Measurements from ENCODE around the gene POU5F1. TPM values are rescaled to one million over a fixed set of nuclear protein-coding genes. Genes with fewer than 3 reads are reported as not detected.
"Not testable (repeated sequence)": the region's sequence is repeated elsewhere in the genome, so short reads cannot be mapped to it uniquely, and the experiment has no call there.

The POU5F1 gene
- total and polyA plus RNA-seq, 8 donors, result 0.37 to 2.0 (median 1.8) TPM

- TF ChIP-seq, protein P1, sequence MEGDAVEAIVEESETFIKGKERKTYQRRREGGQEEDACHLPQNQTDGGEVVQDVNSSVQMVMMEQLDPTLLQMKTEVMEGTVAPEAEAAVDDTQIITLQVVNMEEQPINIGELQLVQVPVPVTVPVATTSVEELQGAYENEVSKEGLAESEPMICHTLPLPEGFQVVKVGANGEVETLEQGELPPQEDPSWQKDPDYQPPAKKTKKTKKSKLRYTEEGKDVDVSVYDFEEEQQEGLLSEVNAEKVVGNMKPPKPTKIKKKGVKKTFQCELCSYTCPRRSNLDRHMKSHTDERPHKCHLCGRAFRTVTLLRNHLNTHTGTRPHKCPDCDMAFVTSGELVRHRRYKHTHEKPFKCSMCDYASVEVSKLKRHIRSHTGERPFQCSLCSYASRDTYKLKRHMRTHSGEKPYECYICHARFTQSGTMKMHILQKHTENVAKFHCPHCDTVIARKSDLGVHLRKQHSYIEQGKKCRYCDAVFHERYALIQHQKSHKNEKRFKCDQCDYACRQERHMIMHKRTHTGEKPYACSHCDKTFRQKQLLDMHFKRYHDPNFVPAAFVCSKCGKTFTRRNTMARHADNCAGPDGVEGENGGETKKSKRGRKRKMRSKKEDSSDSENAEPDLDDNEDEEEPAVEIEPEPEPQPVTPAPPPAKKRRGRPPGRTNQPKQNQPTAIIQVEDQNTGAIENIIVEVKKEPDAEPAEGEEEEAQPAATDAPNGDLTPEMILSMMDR (IDR thresholded peaks at IDR 0.05), result no peak
- Histone ChIP-seq H3K4me1 (peaks cover 0 to 41% of the 10 kb centered on the region in 2 donors), H3K36me3 (no peaks in the 10 kb centered on the region), H3K27ac (peak overlapping the region in 1 of 2 donors; percentile 5), H3K9me3 (no peaks in the 10 kb centered on the region), H3K4me3 (no peak overlapping the region), H3K27me3 (no peaks in the 10 kb centered on the region)
- ATAC-seq (no peak), DNase-seq (peak in 1 of 4 donors; percentile 53)
- intact Hi-C loops (cut with DNase I), result loop anchor here in 1 of 2 donors (10.0 kb wide), 1 partner anchor 59 kb away; the partner anchor contains the start of gene PSORS1C2
Measured at GRCh38 chr6:31194061-31194834, 23.8 kb upstream of the POU5F1 start.

DNA sequence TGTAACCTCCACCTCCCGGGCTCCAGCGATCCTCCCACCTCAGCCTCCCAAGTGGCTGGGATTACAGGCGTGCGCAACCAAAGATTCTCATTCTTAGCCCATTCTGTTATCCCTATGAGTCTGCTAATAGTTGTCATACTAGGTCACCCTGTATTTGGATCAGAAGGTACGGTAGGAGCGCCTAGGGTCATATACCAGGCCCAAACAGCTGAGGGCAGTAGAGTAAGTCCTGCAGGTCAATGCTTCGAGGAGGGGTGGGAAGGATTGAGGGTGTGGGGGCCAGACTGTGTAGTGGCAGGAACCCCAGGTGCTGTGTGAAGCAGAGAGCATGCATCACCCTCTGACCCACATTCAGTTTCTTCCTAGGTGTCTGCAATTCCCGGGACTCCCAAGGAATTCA is 22.7 kb upstream of the POU5F1 start:
- Histone ChIP-seq H3K27ac (no peak overlapping the region), H3K9me3 (no peaks in the 10 kb centered on the region), H3K4me3 (no peak overlapping the region), H3K4me1 (peaks cover 0 to 30% of the 10 kb centered on the region in 2 donors), H3K36me3 (no peaks in the 10 kb centered on the region), H3K27me3 (no peaks in the 10 kb centered on the region)
- ATAC-seq, result no peak
- TF ChIP-seq, protein P1 (IDR thresholded peaks at IDR 0.05), result no peak
- intact Hi-C loops (cut with DNase I), result loop anchor here in 1 of 2 donors (10.0 kb wide), 1 partner anchor 58 kb away; the partner anchor contains the start of gene PSORS1C2
- DNase-seq, result no peak

DNA sequence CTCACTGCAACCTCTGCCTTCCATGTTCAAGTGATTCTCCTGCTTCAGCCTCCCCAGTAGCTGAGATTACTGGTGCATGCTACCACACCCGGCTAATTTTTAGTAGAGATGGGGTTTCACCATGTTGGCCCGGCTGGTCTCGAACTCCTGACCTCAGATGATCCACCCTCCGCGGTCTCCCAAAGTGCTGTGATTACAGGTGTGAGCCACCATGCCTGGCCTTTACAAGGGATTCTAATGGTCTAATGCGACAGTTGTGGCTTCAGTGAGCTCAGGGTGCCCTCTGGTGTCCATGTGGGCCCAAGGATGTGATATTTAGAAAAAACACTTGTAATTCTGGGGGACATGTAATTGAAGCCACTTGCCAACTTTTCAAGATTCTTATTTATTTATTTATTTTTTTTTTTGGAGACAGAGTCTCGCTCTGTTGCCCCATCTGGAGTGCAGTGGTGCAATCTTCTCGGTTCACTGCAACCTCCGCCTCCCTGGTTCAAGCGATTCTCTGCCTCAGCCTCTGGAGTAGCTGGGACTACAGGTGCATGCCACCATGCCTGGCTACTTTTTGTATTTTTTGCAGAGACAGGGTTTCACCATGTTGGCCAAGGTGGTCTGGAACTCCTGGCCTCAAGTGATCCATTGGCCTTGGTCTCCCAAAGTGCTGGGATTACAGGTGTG is 22.1 kb upstream of the POU5F1 start:
- ATAC-seq (peak; percentile 50), DNase-seq (peak in 2 of 4 donors; percentile 65 to 73)
- intact Hi-C loops (cut with DNase I), result loop anchor here in 1 of 2 donors (10.0 kb wide), 1 partner anchor 58 kb away; the partner anchor contains the start of gene PSORS1C2
- not testable (repeated sequence) for H3K4me3 ChIP-seq, H3K27me3 ChIP-seq, H3K9me3 ChIP-seq, H3K27ac ChIP-seq, H3K36me3 ChIP-seq
- TF ChIP-seq, protein P1 (IDR thresholded peaks at IDR 0.05), result peak in 1 of 2 donors; percentile 44
- peaks cover 0 to 30% of the 10 kb centered on the region in 2 donors for H3K4me1 ChIP-seq

- Histone ChIP-seq H3K27me3 (no peaks in the 10 kb centered on the region), H3K9me3 (no peaks in the 10 kb centered on the region), H3K4me3 (no peak overlapping the region), H3K4me1 (peaks cover 3 to 15% of the 10 kb centered on the region in 2 donors), H3K36me3 (no peaks in the 10 kb centered on the region), H3K27ac (no peak overlapping the region)
- TF ChIP-seq, protein P1 (IDR thresholded peaks at IDR 0.05), result no peak
- ATAC-seq (no peak), DNase-seq (no peak)
- intact Hi-C loops (cut with DNase I), result loop anchor here (2.0 to 10.0 kb wide), 2 partner anchors 52 to 56 kb away; partner anchors contain the start of gene PSORS1C2 (in 2 of the 2)
Measured at GRCh38 chr6:31190488-31190887, 20.0 kb upstream of the POU5F1 start.

DNA sequence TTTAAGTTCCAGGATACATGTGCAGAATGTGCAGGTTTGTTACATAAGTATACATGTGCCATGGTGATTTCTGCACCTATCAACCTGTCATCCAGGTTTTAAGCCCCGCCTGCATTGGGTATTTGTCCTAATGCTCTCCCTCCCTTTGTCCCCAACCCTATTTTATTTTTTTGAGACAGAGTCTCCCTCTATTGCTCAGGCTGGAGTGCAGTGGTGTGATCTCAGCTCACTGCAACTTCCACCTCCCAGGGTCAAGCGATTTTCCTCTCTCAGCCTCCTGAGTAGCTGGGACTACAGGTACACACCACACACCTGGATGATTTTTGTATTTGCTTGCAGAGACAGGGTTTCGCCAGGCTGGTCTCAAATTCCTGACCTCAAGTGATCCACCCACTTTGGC is 18.7 kb upstream of the POU5F1 start:
- intact Hi-C loops (cut with DNase I); DNase-seq; H3K9me3 ChIP-seq; H3K4me1 ChIP-seq; ATAC-seq; H3K36me3 ChIP-seq; H3K27me3 ChIP-seq; H3K27ac ChIP-seq; H3K4me3 ChIP-seq: not testable (repeated sequence)

Measured in left lung (tissue), 10 donors.